Liver (tissue), 3 donors: Measurements from ENCODE around the gene KEAP1.
"Not testable (repeated sequence)": the region's sequence is repeated elsewhere in the genome, so short reads cannot be mapped to it uniquely, and the experiment has no call there.

Experiments
- CTCF ChIP-seq: fragments of 150-350 bp; IDR thresholded peaks from 2 replicates; pipeline ENCODE4 v1.5.1; 2017; ENCODE audit warnings: improper control_type of control experiment, low read depth, low read length; ENCODE audit not compliant: missing input control
- EGR1 ChIP-seq, 2 donors: IDR thresholded peaks; 2 replicates each; pipeline ENCODE4 v1.6.1; 2016 to 2018; ENCODE audit warnings: antibody characterized with exemption in 2 of 2, low read depth in 2 of 2
- FOXA1 ChIP-seq: IDR thresholded peaks from 2 replicates; pipeline ENCODE4 v1.6.1; 2016; ENCODE audit warnings: antibody characterized with exemption
- GABPA ChIP-seq, 2 donors: IDR thresholded peaks in 1 of 2; conservative IDR thresholded peaks in 1 of 2; 2 replicates each; pipeline ENCODE4 v1.6.1; 2016; ENCODE audit warnings: antibody characterized with exemption in 2 of 2, mild to moderate bottlenecking in 1 of 2, moderate library complexity in 1 of 2
- HNF4A ChIP-seq, 2 donors: conservative IDR thresholded peaks; 2 replicates each; pipeline ENCODE4 v1.6.1; 2016; ENCODE audit warnings: antibody characterized with exemption in 2 of 2, mild to moderate bottlenecking in 2 of 2
- JUND ChIP-seq, 2 donors: IDR thresholded peaks; 2 replicates each; pipeline ENCODE4 v1.6.1; 2016; ENCODE audit warnings: antibody characterized with exemption in 2 of 2
- RAD21 ChIP-seq, 2 donors: IDR thresholded peaks; 2 replicates each; pipeline ENCODE4 v1.6.1; 2016; ENCODE audit warnings: antibody characterized with exemption in 2 of 2, mild to moderate bottlenecking in 2 of 2
- RXRA ChIP-seq, 2 donors: IDR thresholded peaks; 2 replicates each; pipeline ENCODE4 v1.6.1; 2017 to 2018; ENCODE audit warnings: antibody characterized with exemption in 2 of 2, mild to moderate bottlenecking in 1 of 2
- SP1 ChIP-seq: IDR thresholded peaks from 2 replicates; pipeline ENCODE4 v1.6.1; 2018; ENCODE audit warnings: antibody characterized with exemption, mild to moderate bottlenecking
- TAF1 ChIP-seq: conservative IDR thresholded peaks from 2 replicates; pipeline ENCODE4 v1.6.1; 2016; ENCODE audit warnings: antibody characterized with exemption, mild to moderate bottlenecking
- YY1 ChIP-seq: IDR thresholded peaks from 2 replicates; pipeline ENCODE4 v1.6.1; 2016; ENCODE audit warnings: antibody characterized with exemption, mild to moderate bottlenecking
- TF ChIP-seq, protein P1 (sequence below): IDR thresholded peaks from 2 replicates; pipeline ENCODE4 v1.6.1; 2016; ENCODE audit warnings: antibody characterized with exemption, mild to moderate bottlenecking
- donor health status: healthy.
- donor health status: healthy.

GRCh38 chr19:10539016-10539415 lies 35.9 kb upstream of the KEAP1 start:
- not testable (repeated sequence) for TF ChIP-seq CTCF; EGR1 (IDR thresholded peaks at IDR 0.05; ENCODE audit: low read depth in 2 of 2); GABPA (IDR thresholded peaks at IDR 0.05 in 1 of 2, conservative IDR thresholded peaks at IDR 0.05 in 1 of 2); TAF1; SP1; RAD21 (IDR thresholded peaks at IDR 0.05); RXRA (IDR thresholded peaks at IDR 0.05); HNF4A (conservative IDR thresholded peaks at IDR 0.05); FOXA1; YY1; JUND (IDR thresholded peaks at IDR 0.05)
- TF ChIP-seq, protein P1, sequence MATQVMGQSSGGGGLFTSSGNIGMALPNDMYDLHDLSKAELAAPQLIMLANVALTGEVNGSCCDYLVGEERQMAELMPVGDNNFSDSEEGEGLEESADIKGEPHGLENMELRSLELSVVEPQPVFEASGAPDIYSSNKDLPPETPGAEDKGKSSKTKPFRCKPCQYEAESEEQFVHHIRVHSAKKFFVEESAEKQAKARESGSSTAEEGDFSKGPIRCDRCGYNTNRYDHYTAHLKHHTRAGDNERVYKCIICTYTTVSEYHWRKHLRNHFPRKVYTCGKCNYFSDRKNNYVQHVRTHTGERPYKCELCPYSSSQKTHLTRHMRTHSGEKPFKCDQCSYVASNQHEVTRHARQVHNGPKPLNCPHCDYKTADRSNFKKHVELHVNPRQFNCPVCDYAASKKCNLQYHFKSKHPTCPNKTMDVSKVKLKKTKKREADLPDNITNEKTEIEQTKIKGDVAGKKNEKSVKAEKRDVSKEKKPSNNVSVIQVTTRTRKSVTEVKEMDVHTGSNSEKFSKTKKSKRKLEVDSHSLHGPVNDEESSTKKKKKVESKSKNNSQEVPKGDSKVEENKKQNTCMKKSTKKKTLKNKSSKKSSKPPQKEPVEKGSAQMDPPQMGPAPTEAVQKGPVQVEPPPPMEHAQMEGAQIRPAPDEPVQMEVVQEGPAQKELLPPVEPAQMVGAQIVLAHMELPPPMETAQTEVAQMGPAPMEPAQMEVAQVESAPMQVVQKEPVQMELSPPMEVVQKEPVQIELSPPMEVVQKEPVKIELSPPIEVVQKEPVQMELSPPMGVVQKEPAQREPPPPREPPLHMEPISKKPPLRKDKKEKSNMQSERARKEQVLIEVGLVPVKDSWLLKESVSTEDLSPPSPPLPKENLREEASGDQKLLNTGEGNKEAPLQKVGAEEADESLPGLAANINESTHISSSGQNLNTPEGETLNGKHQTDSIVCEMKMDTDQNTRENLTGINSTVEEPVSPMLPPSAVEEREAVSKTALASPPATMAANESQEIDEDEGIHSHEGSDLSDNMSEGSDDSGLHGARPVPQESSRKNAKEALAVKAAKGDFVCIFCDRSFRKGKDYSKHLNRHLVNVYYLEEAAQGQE = not testable (repeated sequence)
